GM12878 (cell line): ENCODE results near the gene COPB1.

ENCODE experiments used
- CREM ChIP-seq: IDR thresholded peaks from 2 replicates; pipeline ENCODE4 v1.6.1; 2014; ENCODE audit warnings: antibody characterized with exemption, low read depth
- EZH2 ChIP-seq: IDR thresholded peaks from 2 replicates; pipeline ENCODE4 v1.6.1; 2012; ENCODE audit warnings: low read depth, mild to moderate bottlenecking, control low read depth, inconsistent platforms, low read length, borderline replicate concordance; ENCODE audit not compliant: control insufficient read depth
- JUND ChIP-seq: IDR thresholded peaks from 2 replicates; pipeline ENCODE4 v1.6.1; 2012; ENCODE audit warnings: low read depth, mild to moderate bottlenecking, low read length, improper control_type of control experiment, moderate library complexity
- NFYB ChIP-seq: IDR thresholded peaks from 2 replicates; pipeline ENCODE4 v1.6.1; 2011; ENCODE audit warnings: low read depth, mild to moderate bottlenecking, low read length, improper control_type of control experiment, moderate library complexity; ENCODE audit not compliant: insufficient read depth
- POLR2AphosphoS2 ChIP-seq: IDR thresholded peaks from 2 replicates; pipeline ENCODE4 v1.6.1; 2011; ENCODE audit warnings: low read depth, mild to moderate bottlenecking, low read length, improper control_type of control experiment, moderate library complexity
- SREBF1 ChIP-seq: IDR thresholded peaks from 2 replicates; pipeline ENCODE4 v1.6.1; 2012; ENCODE audit warnings: mild to moderate bottlenecking, low read length
- TCF7 ChIP-seq: IDR thresholded peaks from 2 replicates; pipeline ENCODE4 v1.6.1; 2014; ENCODE audit warnings: antibody characterized with exemption, borderline replicate concordance
- TF ChIP-seq, protein P1 (sequence below), 3 experiments: IDR thresholded peaks in 2 of 3; conservative IDR thresholded peaks in 1 of 3; 2 replicates each; pipeline ENCODE4 v1.5.1; 2011; ENCODE audit warnings: low read depth in 3 of 3, low read length in 3 of 3, mild to moderate bottlenecking in 3 of 3, control low read depth in 2 of 3, moderate library complexity in 2 of 3, inconsistent platforms in 1 of 3, mixed read lengths in 1 of 3; ENCODE audit not compliant: control insufficient read depth in 2 of 3, insufficient read depth in 1 of 3; ENCODE audit errors: extremely low read depth in 1 of 3
- TF ChIP-seq, protein P2 (sequence below): IDR thresholded peaks from 2 replicates; pipeline ENCODE4 v1.6.1; 2011; ENCODE audit warnings: low read depth, low read length, improper control_type of control experiment, borderline replicate concordance

DNA sequence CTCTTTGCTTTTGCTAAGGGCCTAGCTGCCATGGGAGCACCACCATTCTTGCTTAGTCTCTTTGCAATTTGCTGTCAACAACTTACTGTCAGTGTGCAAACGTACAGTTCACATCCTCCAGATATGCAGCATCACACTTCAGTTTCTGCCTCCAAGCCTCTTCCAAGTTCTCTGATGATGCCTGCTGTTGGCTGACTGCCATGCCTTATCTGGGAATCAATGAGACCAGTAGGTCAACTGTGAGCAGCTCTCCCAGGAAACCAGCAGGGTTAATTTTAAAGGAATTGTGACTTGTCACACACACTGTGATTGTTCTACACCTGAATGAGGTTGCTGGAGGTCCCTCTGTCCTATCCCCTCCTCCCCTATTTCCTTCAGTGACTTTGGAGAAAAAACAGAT lies 56.0 kb downstream of the COPB1 start:
- TF ChIP-seq CREM (no peak), JUND (no peak), POLR2AphosphoS2 (no peak), EZH2 (no peak), NFYB (no peak), TCF7 (no peak), SREBF1 (no peak)
- TF ChIP-seq, protein P1, sequence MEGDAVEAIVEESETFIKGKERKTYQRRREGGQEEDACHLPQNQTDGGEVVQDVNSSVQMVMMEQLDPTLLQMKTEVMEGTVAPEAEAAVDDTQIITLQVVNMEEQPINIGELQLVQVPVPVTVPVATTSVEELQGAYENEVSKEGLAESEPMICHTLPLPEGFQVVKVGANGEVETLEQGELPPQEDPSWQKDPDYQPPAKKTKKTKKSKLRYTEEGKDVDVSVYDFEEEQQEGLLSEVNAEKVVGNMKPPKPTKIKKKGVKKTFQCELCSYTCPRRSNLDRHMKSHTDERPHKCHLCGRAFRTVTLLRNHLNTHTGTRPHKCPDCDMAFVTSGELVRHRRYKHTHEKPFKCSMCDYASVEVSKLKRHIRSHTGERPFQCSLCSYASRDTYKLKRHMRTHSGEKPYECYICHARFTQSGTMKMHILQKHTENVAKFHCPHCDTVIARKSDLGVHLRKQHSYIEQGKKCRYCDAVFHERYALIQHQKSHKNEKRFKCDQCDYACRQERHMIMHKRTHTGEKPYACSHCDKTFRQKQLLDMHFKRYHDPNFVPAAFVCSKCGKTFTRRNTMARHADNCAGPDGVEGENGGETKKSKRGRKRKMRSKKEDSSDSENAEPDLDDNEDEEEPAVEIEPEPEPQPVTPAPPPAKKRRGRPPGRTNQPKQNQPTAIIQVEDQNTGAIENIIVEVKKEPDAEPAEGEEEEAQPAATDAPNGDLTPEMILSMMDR (IDR thresholded peaks at IDR 0.05 in 2 of 3, conservative IDR thresholded peaks at IDR 0.05 in 1 of 3; ENCODE audit: control insufficient read depth in 2 of 3, extremely low read depth in 1 of 3, insufficient read depth in 1 of 3, low read depth in 3 of 3, low read length in 3 of 3): no peak
- TF ChIP-seq, protein P2, sequence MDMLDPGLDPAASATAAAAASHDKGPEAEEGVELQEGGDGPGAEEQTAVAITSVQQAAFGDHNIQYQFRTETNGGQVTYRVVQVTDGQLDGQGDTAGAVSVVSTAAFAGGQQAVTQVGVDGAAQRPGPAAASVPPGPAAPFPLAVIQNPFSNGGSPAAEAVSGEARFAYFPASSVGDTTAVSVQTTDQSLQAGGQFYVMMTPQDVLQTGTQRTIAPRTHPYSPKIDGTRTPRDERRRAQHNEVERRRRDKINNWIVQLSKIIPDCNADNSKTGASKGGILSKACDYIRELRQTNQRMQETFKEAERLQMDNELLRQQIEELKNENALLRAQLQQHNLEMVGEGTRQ: no peak
